Liver (tissue), 9 donors: Measurements from ENCODE around the gene ACOT9. TPM values are rescaled to one million over a fixed set of nuclear protein-coding genes. Genes with fewer than 3 reads are reported as not detected.

ENCODE experiments used
- DNase-seq: peaks from one replicate; pipeline ENCODE4 v3.0.0-alpha.2; 2017; ENCODE audit warnings: low spot score
- H3K27ac ChIP-seq, 2 donors: one replicate each; pipeline ENCODE4 v1.7.0; 2013; ENCODE audit warnings: inconsistent platforms in 2 of 2, low read length in 2 of 2, control low read depth in 1 of 2, low read depth in 1 of 2, mild to moderate bottlenecking in 1 of 2
- H3K27me3 ChIP-seq, 4 donors: one replicate each; pipeline versions ENCODE4 v1.6.1 to v1.7.0; 2013; ENCODE audit warnings: low read length in 3 of 4, inconsistent platforms in 1 of 4, mild to moderate bottlenecking in 1 of 4, moderate library complexity in 1 of 4; ENCODE audit not compliant: control insufficient read depth in 4 of 4, insufficient read depth in 4 of 4
- H3K36me3 ChIP-seq, 4 donors: one replicate each; pipeline versions ENCODE4 v1.6.1 to v1.7.0; 2013; ENCODE audit warnings: low read length in 3 of 4, mild to moderate bottlenecking in 3 of 4, low read depth in 1 of 4, moderate library complexity in 1 of 4; ENCODE audit not compliant: control insufficient read depth in 4 of 4, insufficient read depth in 3 of 4
- H3K4me1 ChIP-seq, 4 donors: one replicate each; pipeline versions ENCODE4 v1.6.1 to v1.7.0; 2013; ENCODE audit warnings: low read length in 3 of 4, mild to moderate bottlenecking in 3 of 4, moderate library complexity in 1 of 4; ENCODE audit not compliant: control insufficient read depth in 4 of 4, insufficient read depth in 4 of 4
- H3K4me3 ChIP-seq, 3 donors: one replicate each; pipeline versions ENCODE4 v1.6.1 to v1.7.0; 2013; ENCODE audit warnings: low read length in 3 of 3, control low read depth in 1 of 3, low read depth in 1 of 3, mild to moderate bottlenecking in 1 of 3
- H3K9ac ChIP-seq, 2 donors: one replicate each; pipeline ENCODE4 v1.7.0; 2013; ENCODE audit warnings: low read length in 2 of 2, mild to moderate bottlenecking in 2 of 2, moderate library complexity in 2 of 2, control low read depth in 1 of 2, low read depth in 1 of 2
- H3K9me3 ChIP-seq, 4 donors: one replicate each; pipeline versions ENCODE4 v1.6.1 to v1.7.0; 2013; ENCODE audit warnings: low read length in 3 of 4; ENCODE audit not compliant: control insufficient read depth in 4 of 4
- ATF3 ChIP-seq: IDR thresholded peaks from 2 replicates; pipeline ENCODE4 v1.6.1; 2016; ENCODE audit warnings: antibody characterized with exemption
- EGR1 ChIP-seq, 2 donors: IDR thresholded peaks; 2 replicates each; pipeline ENCODE4 v1.6.1; 2016 to 2018; ENCODE audit warnings: antibody characterized with exemption in 2 of 2, low read depth in 2 of 2
- FOXA2 ChIP-seq: IDR thresholded peaks from 2 replicates; pipeline ENCODE4 v1.6.1; 2016; ENCODE audit warnings: antibody characterized with exemption
- HNF4G ChIP-seq: IDR thresholded peaks from 2 replicates; pipeline ENCODE4 v1.6.1; 2016; ENCODE audit warnings: antibody characterized with exemption
- JUND ChIP-seq, 2 donors: IDR thresholded peaks; 2 replicates each; pipeline ENCODE4 v1.6.1; 2016; ENCODE audit warnings: antibody characterized with exemption in 2 of 2
- NR2F2 ChIP-seq: IDR thresholded peaks from 2 replicates; pipeline ENCODE4 v1.6.1; 2016; ENCODE audit warnings: antibody characterized with exemption
- RAD21 ChIP-seq, 2 donors: IDR thresholded peaks; 2 replicates each; pipeline ENCODE4 v1.6.1; 2016; ENCODE audit warnings: antibody characterized with exemption in 2 of 2, mild to moderate bottlenecking in 2 of 2
- RXRA ChIP-seq, 2 donors: IDR thresholded peaks; 2 replicates each; pipeline ENCODE4 v1.6.1; 2017 to 2018; ENCODE audit warnings: antibody characterized with exemption in 2 of 2, mild to moderate bottlenecking in 1 of 2
- SP1 ChIP-seq: IDR thresholded peaks from 2 replicates; pipeline ENCODE4 v1.6.1; 2018; ENCODE audit warnings: antibody characterized with exemption, mild to moderate bottlenecking
- TAF1 ChIP-seq: conservative IDR thresholded peaks from 2 replicates; pipeline ENCODE4 v1.6.1; 2016; ENCODE audit warnings: antibody characterized with exemption, mild to moderate bottlenecking
- YY1 ChIP-seq: IDR thresholded peaks from 2 replicates; pipeline ENCODE4 v1.6.1; 2016; ENCODE audit warnings: antibody characterized with exemption, mild to moderate bottlenecking
- WGBS: extraction: QIAGEN DNeasy Blood & Tissue Kit; methylation state at CpG from one replicate; pipeline ENCODE4 v1.1.7; 2013; 5-methylcytosine and 5-hydroxymethylcytosine counted together
- polyA plus RNA-seq, 2 donors: library from polyadenylated mRNA; stranded (reverse) in 1 of 2; unstranded in 1 of 2; fragments of 200-250 nt in 1 of 2; fragments of >200 nt in 1 of 2; fragmentation: Nextera tagmentation in 1 of 2; extraction: Ambion mirVana in 1 of 2; gene quantifications; one replicate each; pipeline versions ENCODE4 v1.2.1 to v1.2.3, GENCODE V29; 2013 to 2015
- total RNA-seq, 2 donors: library from RNA; depleted of rRNA; stranded (reverse); fragments of >200 nt; gene quantifications; one replicate each; pipeline ENCODE4 v1.2.3, GENCODE V29; 2014
- TF ChIP-seq, protein P1 (sequence below): IDR thresholded peaks from 2 replicates; pipeline ENCODE4 v1.6.1; 2016; ENCODE audit warnings: antibody characterized with exemption
- TF ChIP-seq, protein P2 (sequence below): IDR thresholded peaks from 2 replicates; pipeline ENCODE4 v1.6.1; 2016; ENCODE audit warnings: antibody characterized with exemption, mild to moderate bottlenecking
- donor health status: healthy.
- donor health status: healthy.
- donor health status: healthy.
- donor health status: healthy.
- donor health status: healthy.

Gene ACOT9
- total and polyA plus RNA-seq, 4 donors: 9.3 to 16.3 (median 11.6) TPM

- Histone ChIP-seq H3K36me3 (no peaks in the 10 kb centered on the region), H3K9me3 (no peaks in the 10 kb centered on the region), H3K4me3 (peak overlapping the region; percentile 64 to 91 (median 82)), H3K4me1 (peaks cover 2 to 5% (median 5%) of the 10 kb centered on the region in 4 donors), H3K9ac (peak overlapping the region in 1 of 2 donors; percentile 36), H3K27ac (peak overlapping the region; percentile 66 to 88), H3K27me3 (no peaks in the 10 kb centered on the region)
- TF ChIP-seq EGR1 (IDR thresholded peaks at IDR 0.05; ENCODE audit: low read depth in 2 of 2) (no peak), TAF1 (no peak), RXRA (IDR thresholded peaks at IDR 0.05) (peak in 1 of 2 donors; percentile 25), JUND (IDR thresholded peaks at IDR 0.05) (no peak), HNF4G (no peak), FOXA2 (no peak), YY1 (peak; percentile 52), ATF3 (no peak)
- TF ChIP-seq, protein P1, sequence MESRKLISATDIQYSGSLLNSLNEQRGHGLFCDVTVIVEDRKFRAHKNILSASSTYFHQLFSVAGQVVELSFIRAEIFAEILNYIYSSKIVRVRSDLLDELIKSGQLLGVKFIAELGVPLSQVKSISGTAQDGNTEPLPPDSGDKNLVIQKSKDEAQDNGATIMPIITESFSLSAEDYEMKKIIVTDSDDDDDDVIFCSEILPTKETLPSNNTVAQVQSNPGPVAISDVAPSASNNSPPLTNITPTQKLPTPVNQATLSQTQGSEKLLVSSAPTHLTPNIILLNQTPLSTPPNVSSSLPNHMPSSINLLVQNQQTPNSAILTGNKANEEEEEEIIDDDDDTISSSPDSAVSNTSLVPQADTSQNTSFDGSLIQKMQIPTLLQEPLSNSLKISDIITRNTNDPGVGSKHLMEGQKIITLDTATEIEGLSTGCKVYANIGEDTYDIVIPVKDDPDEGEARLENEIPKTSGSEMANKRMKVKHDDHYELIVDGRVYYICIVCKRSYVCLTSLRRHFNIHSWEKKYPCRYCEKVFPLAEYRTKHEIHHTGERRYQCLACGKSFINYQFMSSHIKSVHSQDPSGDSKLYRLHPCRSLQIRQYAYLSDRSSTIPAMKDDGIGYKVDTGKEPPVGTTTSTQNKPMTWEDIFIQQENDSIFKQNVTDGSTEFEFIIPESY: no peak
- no peak for DNase-seq
- under 1% methylated on average over 3 of the region's 3 CpGs for WGBS
These were observed 74.7 kb downstream of the ACOT9 start for GRCh38 chrX:23668335-23668734.

GRCh38 chrX:23667239-23668177 is 75.6 kb downstream of the ACOT9 start, which contains the start of gene PRDX4:
Gene PRDX4 (plus strand): TSS chrX:23667493. CDS start chrX:23667571, 78 bp downstream.
- Histone ChIP-seq H3K27me3 (no peaks in the 10 kb centered on the region), H3K9ac (peak within 1 kb of the TSS; percentile 51 to 60), H3K9me3 (no peaks in the 10 kb centered on the region), H3K27ac (peak within 1 kb of the TSS; percentile 66 to 88), H3K4me1 (peaks cover 2 to 5% (median 5%) of the 10 kb centered on the region in 4 donors), H3K36me3 (no peaks in the 10 kb centered on the region), H3K4me3 (peak within 1 kb of the TSS; percentile 64 to 91 (median 82))
- peak; percentile 87 for DNase-seq
- WGBS: under 1% methylated on average over 73 of the region's 73 CpGs
- TF ChIP-seq EGR1 (IDR thresholded peaks at IDR 0.05; ENCODE audit: low read depth in 2 of 2) (no peak), FOXA2 (no peak), HNF4G (no peak), RAD21 (IDR thresholded peaks at IDR 0.05) (no peak), SP1 (peak; percentile 19), RXRA (IDR thresholded peaks at IDR 0.05) (peak in 1 of 2 donors; percentile 9), TAF1 (no peak), NR2F2 (no peak)
- TF ChIP-seq, protein P2, sequence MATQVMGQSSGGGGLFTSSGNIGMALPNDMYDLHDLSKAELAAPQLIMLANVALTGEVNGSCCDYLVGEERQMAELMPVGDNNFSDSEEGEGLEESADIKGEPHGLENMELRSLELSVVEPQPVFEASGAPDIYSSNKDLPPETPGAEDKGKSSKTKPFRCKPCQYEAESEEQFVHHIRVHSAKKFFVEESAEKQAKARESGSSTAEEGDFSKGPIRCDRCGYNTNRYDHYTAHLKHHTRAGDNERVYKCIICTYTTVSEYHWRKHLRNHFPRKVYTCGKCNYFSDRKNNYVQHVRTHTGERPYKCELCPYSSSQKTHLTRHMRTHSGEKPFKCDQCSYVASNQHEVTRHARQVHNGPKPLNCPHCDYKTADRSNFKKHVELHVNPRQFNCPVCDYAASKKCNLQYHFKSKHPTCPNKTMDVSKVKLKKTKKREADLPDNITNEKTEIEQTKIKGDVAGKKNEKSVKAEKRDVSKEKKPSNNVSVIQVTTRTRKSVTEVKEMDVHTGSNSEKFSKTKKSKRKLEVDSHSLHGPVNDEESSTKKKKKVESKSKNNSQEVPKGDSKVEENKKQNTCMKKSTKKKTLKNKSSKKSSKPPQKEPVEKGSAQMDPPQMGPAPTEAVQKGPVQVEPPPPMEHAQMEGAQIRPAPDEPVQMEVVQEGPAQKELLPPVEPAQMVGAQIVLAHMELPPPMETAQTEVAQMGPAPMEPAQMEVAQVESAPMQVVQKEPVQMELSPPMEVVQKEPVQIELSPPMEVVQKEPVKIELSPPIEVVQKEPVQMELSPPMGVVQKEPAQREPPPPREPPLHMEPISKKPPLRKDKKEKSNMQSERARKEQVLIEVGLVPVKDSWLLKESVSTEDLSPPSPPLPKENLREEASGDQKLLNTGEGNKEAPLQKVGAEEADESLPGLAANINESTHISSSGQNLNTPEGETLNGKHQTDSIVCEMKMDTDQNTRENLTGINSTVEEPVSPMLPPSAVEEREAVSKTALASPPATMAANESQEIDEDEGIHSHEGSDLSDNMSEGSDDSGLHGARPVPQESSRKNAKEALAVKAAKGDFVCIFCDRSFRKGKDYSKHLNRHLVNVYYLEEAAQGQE: peak; percentile 46
- TF ChIP-seq, protein P1: peak; percentile 78
